Stimulated activated CD8-positive, alpha-beta memory T cell treated with anti-CD3 and anti-CD28 coated beads, Interleukin-7, amount 100 ng/mL, for 48 hours (primary cell): ENCODE measurements around the gene HS6ST2.

Source experiments
- DNase-seq, 2 donors: peaks; one replicate each; pipeline ENCODE4 v3.0.0-alpha.2; 2020; ENCODE audit warnings: low read depth in 1 of 2; ENCODE audit errors: extremely low read depth in 1 of 2

Gene HS6ST2

GRCh38 chrX:132807411-132808030 is 150.9 kb downstream of the HS6ST2 start:
- no peak for DNase-seq

DNA sequence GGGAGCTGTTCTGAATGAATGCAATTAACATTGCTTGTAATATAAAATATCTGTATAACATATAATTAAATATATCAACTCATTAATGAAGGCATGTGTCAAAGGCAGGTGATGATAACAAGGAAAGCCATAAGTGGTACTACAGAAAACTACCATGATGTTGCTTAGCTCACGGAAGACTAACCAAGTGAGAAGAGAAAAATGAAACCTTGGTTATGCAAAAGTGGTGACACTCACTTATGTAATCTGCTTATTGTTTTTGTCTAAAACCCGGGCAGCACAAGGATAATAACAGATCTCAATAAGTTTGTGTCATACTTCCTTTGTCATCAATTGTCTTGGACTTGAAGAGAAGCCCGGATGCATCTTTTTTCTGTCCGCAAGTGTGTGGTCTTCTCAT is 156.4 kb downstream of the HS6ST2 start:
- DNase-seq = no peak

- DNase-seq = no peak
Measured at GRCh38 chrX:132795181-132795580, 163.2 kb downstream of the HS6ST2 start.

GRCh38 chrX:132791714-132792113 is 166.7 kb downstream of the HS6ST2 start:
- DNase-seq = no peak

- no peak for DNase-seq
Measured at GRCh38 chrX:132790329-132790728, 168.1 kb downstream of the HS6ST2 start.

DNA sequence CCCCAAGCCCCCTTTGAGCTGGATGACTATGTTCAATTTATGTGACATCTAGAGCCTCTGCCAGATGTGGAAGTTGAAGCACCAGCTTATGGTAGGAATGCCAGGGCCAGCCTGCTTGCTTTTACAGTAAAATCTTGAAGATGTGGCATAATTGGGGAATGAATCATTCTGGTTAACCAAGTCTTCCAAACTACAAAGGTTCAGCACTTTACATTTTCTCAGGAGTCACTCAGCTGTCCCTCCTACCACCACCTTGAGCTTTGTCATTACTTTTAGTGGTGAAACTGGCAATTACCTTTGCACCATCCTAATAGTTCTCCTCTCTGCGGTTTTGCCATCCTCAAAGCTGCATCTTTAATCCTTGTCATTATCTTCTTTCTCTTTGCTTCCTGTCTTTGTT is 172.2 kb downstream of the HS6ST2 start:
- no peak for DNase-seq

GRCh38 chrX:132778917-132779316 is 179.5 kb downstream of the HS6ST2 start:
- DNase-seq = no peak

GRCh38 chrX:132776486-132777210 is 181.8 kb downstream of the HS6ST2 start:
- no peak for DNase-seq

- DNase-seq = no peak
Measured at GRCh38 chrX:132775263-132775823, 183.1 kb downstream of the HS6ST2 start.

DNA sequence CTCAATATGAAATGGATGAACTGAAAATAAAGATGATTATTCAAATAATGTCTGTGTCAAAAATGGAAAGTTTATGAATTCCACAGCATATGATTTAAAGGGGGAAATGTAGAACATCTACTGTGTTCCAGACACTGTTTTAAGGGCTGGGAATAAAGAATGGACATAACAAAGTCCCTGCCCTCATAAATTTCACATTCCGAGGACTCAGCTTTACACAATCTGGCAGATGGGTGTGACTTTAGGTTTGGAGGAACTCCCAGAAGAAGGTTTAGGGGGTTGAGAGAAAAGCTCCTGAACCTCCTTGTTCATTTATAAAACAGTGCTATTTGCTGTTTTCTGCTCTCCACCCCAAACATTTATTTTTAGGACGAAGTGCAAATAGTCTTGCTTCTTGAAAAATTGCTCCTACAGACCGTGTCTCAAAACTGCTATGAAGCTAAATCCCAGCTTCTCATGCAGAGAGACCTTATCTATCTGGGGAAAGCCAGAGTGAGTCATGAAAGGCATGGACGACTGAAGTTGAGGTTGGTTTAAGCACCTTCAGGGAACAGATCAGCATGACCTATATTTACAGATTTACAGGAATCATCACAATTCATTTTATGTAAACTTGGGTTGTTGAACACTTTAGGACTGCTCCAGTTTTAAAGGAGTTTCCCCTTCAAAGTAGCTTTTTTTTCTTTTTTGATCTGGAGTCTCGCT is 184.3 kb downstream of the HS6ST2 start:
- no peak for DNase-seq

DNA sequence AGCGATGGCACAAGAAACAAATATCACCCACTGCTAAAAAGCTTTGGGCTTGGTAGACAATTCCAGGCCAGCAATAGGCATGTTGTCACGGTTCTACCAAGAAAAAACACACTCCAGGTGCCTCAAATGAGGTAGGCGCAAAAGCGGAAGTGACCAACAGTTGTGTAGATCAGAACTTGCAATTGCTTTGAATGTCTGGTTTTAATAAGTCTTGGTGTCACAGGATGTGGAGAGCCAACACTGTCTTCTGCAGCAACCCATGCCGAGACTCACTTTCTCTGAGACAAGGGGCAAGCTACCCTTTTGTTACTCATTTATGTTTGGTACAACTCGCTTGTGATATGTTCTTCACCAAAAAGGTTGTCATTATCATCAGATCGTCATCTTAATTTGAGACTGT is 188.8 kb downstream of the HS6ST2 start:
- no peak for DNase-seq

DNA sequence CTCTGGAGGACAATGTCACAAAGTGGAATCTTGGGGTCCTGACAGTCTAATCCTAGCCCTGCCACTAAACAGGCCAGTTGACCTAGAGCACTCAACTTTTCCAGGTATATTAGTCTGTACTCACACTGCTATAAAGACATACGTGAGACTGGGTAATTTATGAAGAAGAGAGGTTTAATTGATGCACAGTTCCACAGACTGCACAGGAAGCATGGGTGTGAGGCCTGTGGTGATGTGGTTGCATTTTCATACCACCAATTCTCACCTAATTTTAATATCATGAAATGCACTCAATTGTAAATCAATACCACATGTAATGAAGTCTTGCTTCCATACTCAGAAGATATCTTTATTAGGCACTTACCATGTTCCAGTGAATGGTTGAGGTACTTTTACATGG is 192.0 kb downstream of the HS6ST2 start:
- no peak for DNase-seq

GRCh38 chrX:132763528-132763927 is 194.9 kb downstream of the HS6ST2 start:
- no peak for DNase-seq

DNA sequence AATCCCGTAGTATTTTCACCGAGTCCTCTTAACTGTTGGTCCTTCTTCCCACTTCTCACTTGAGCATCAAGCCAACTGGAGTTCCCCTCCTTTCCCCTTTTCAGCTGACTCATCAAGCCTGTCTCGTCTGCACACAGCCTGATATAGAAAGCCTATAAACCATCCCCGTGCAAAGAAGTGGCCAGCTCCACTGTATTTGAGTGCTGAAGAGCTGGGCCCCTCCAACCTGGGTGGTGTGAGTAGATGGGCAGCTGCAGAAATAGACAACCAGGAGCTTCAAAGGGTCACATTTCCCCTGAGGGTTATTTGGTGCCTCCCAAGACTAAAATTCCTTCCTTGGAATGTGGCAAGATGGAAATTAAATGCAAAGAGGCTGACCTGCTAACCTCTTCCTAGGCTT is 199.7 kb downstream of the HS6ST2 start:
- DNase-seq = no peak

DNA sequence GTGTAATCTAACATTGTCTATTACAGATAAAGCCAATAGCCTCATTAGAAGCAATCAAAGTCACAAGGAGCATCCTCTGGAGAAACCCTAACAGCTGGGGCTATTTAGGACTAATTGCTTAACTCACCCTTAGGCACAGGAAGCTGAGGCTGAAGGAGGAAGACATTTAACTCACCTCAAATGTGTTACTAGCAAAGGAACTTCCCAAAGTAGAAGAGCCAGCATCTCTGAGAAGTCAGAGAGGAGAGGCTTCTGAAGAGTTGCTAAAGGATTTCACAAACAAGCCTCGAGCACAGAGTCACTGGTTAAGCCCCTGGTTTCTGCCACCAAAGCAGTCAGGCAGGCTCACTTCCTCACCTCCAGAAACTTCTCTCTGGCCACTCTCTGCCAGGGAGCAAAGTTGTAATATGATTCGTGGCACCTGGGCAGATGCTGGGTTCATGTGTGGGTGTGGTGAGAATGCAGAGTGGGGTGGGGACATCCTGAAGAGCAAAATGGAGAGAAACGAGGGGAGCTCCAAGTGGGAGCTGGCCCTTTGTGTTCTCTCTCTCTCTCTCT is 201.3 kb downstream of the HS6ST2 start:
- DNase-seq = no peak

- DNase-seq = no peak
Measured at GRCh38 chrX:132756439-132756838, 202.0 kb downstream of the HS6ST2 start.

DNA sequence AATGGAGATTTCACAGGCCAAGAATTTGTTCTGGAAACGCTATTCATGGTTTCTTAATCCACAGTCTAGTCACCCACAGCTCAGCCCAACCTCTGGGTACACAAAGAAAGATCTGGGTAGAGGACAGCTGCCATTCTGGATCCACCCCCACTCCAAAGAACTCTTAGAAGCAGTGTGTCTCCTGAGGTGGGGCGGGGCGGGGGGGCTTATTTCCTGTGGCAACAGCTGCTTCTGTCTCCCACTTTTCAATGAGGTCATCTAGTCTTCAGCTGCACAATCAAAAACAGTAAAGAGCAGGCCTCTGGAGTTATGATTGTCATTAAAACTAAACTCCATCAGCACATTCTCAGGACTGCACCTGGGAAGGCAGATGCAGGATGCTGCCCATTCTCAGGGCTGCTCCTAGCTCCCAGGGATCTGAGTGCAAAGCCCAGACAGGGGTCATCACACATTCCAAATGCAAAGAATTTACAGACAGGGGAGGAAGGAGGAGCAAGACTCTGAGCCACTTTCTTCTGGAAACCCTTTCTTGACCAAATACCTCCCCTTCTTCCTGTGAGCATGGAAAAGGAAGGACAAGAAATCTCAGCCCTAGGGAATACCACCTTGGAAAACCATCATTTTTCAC is 207.3 kb downstream of the HS6ST2 start:
- no peak for DNase-seq

DNA sequence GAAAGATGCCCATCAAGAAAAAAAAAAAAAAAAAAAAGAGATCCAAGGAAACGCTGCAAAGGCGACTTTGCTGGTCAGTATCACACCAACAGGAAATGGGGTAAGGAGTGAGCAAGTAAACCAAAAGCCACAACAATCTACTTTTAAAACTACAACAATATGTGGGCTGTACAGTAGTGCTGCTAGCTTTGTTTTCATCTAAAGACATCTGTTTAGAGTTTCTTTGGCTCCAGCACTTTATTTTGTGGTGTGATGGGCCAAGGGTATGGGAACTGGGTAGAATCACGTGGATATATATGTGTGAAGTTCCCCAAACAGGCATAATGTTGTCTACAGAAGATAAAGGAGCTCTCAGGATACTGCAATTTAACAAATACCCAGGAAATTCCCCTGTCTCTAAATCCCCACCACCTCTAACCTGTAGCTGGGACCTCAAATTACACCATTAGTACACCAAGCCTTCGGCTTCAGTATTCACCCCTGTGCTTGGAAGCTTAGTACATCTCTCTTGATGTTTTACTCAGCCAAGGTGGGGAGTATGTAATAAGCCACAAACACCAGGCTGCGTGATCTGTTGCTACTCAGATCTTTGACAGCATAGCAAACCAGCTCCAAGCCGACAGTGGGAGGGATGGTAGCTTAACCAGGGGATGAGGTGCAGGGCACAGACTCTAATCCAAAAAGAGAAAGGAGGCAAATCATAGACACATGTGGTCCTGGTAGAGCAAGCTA is 207.9 kb downstream of the HS6ST2 start:
- DNase-seq = no peak

DNA sequence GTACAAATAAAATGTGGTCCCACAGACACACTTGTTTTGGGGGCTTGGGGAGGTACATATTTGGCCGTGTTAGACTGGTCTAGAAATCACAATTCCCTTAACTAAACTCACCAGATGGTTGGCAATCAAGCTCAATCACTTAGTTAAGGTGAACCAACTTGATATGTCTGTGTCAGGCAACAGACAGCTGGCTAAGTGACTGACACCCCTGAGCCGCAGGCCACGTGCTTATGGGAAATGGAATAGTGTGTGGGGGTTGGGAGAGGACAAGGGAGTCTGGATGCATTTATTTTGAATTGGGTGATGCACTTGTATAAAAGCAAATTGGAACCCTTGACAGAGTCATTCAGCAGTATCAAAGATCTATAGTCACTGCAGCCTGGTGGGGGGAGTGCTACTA is 209.0 kb downstream of the HS6ST2 start:
- no peak for DNase-seq

GRCh38 chrX:132748909-132749308 is 209.5 kb downstream of the HS6ST2 start:
- no peak for DNase-seq
